Loucy (cell line): ENCODE results near the gene HIVEP2.

ENCODE experiments used
- H2AFZ ChIP-seq: fragments of 200-600 bp; sonication (generic); 2 replicates; pipeline ENCODE4 v1.6.0; 2016; ENCODE audit warnings: antibody characterized with exemption, mild to moderate bottlenecking, low read length, moderate library complexity
- H3F3A ChIP-seq: fragments of 200-600 bp; 2 replicates; pipeline ENCODE4 v1.6.0; 2016; ENCODE audit warnings: antibody characterized with exemption, low read depth, mild to moderate bottlenecking
- H3K27me3 ChIP-seq: fragments of 200-600 bp; sonication (generic); 2 replicates; pipeline ENCODE4 v1.6.1; 2014; ENCODE audit warnings: low read length, mild to moderate bottlenecking; ENCODE audit not compliant: insufficient read depth, poor library complexity, severe bottlenecking
- H3K36me3 ChIP-seq: fragments of 200-600 bp; sonication (generic); 2 replicates; pipeline ENCODE4 v1.6.1; 2016; ENCODE audit warnings: low read length; ENCODE audit not compliant: insufficient read depth
- H3K4me1 ChIP-seq: fragments of 200-600 bp; sonication (generic); 2 replicates; pipeline ENCODE4 v1.5.1; 2014; ENCODE audit warnings: low read length, mild to moderate bottlenecking; ENCODE audit not compliant: insufficient read depth, poor library complexity, severe bottlenecking
- H3K4me2 ChIP-seq: fragments of 200-600 bp; sonication (generic); 2 replicates; pipeline ENCODE4 v1.6.0; 2014; ENCODE audit warnings: antibody characterized with exemption, low read length, low read depth, mild to moderate bottlenecking; ENCODE audit not compliant: poor library complexity, severe bottlenecking
- H3K4me3 ChIP-seq: fragments of 200-600 bp; sonication (generic); 2 replicates; pipeline ENCODE4 v1.5.1; 2014; ENCODE audit warnings: low read length, mild to moderate bottlenecking, mixed read lengths; ENCODE audit not compliant: poor library complexity, severe bottlenecking
- H3K79me2 ChIP-seq: fragments of 200-600 bp; sonication (generic); 2 replicates; pipeline ENCODE4 v1.6.1; 2014; ENCODE audit warnings: low read length; ENCODE audit not compliant: insufficient read depth
- H3K9ac ChIP-seq: fragments of 200-600 bp; sonication (generic); 2 replicates; pipeline ENCODE4 v1.6.0; 2014; ENCODE audit warnings: mild to moderate bottlenecking, low read depth, low read length, moderate library complexity; ENCODE audit not compliant: poor library complexity, severe bottlenecking
- H3K9me2 ChIP-seq: fragments of 200-600 bp; sonication (generic); replicated peaks from 2 replicates; pipeline ENCODE4 v1.6.1; 2016; ENCODE audit warnings: low read depth, low read length, mixed read lengths
- H3K9me3 ChIP-seq: fragments of 200-600 bp; sonication (generic); 2 replicates; pipeline ENCODE4 v1.6.1; 2014; ENCODE audit warnings: mild to moderate bottlenecking, antibody characterized with exemption, low read length, low read depth; ENCODE audit not compliant: insufficient read depth
- H4K20me1 ChIP-seq: fragments of 200-600 bp; sonication (generic); 2 replicates; pipeline ENCODE4 v1.6.0; 2014; ENCODE audit warnings: antibody characterized with exemption, low read length, mild to moderate bottlenecking; ENCODE audit not compliant: insufficient read depth, poor library complexity, severe bottlenecking
- CTCF ChIP-seq: fragments of 200-600 bp; sonication (generic); conservative IDR thresholded peaks from 2 replicates; pipeline ENCODE4 v1.5.1; 2014; ENCODE audit warnings: mild to moderate bottlenecking, antibody characterized with exemption, low read length
- EZH2phosphoT487 ChIP-seq: fragments of 200-600 bp; IDR thresholded peaks from 2 replicates; pipeline ENCODE4 v1.6.1; 2018; ENCODE audit warnings: antibody characterized with exemption, mild to moderate bottlenecking, moderate library complexity, borderline replicate concordance

HIVEP2 gene

GRCh38 chr6:142726616-142727015, 218.4 kb downstream of the HIVEP2 start:
- Histone ChIP-seq H3K4me1 (peaks cover 28% of the 10 kb centered on the region), H3F3A (0 out of 2 replicates have a peak, but pooled peaks cover 6% of the 10 kb centered on the region), H3K4me3 (no peak overlapping the region), H3K36me3 (no peaks in the 10 kb centered on the region), H3K9ac (no peak overlapping the region), H3K4me2 (no peak overlapping the region), H3K9me2 (no peaks in the 10 kb centered on the region), H4K20me1 (no peaks in the 10 kb centered on the region), H3K27me3 (no peaks in the 10 kb centered on the region), H3K79me2 (no peaks in the 10 kb centered on the region), H2AFZ (no peak overlapping the region), H3K9me3 (no peaks in the 10 kb centered on the region)
- no peak for TF ChIP-seq EZH2phosphoT487
- no peak for TF ChIP-seq CTCF

- no peaks in the 10 kb centered on the region for H3K36me3 ChIP-seq
- H3K9me3 ChIP-seq, result no peaks in the 10 kb centered on the region
- no peak overlapping the region for H3K4me2 ChIP-seq
- no peaks in the 10 kb centered on the region for H3K9me2 ChIP-seq
- no peak overlapping the region for H3K9ac ChIP-seq
- 0 out of 2 replicates have a peak, but pooled peaks cover 6% of the 10 kb centered on the region for H3F3A ChIP-seq
- H4K20me1 ChIP-seq, result no peaks in the 10 kb centered on the region
- no peaks in the 10 kb centered on the region for H3K27me3 ChIP-seq
- no peaks in the 10 kb centered on the region for H3K79me2 ChIP-seq
- H3K4me1 ChIP-seq, result peaks cover 26% of the 10 kb centered on the region
- peak overlapping the region; percentile 16; the same call in 1 of the 2 replicates for H2AFZ ChIP-seq
- TF ChIP-seq EZH2phosphoT487 (no peak), CTCF (no peak)
- no peak overlapping the region for H3K4me3 ChIP-seq
These were observed 219.8 kb downstream of the HIVEP2 start for GRCh38 chr6:142725024-142725770.

GRCh38 chr6:142722841-142723240, 222.1 kb downstream of the HIVEP2 start:
- no peaks in the 10 kb centered on the region for H3K27me3 ChIP-seq
- no peak for TF ChIP-seq CTCF
- no peak for TF ChIP-seq EZH2phosphoT487
- H3K79me2 ChIP-seq, result no peaks in the 10 kb centered on the region
- peaks cover 5% of the 10 kb centered on the region for H3K4me1 ChIP-seq
- no peak overlapping the region for H3K4me2 ChIP-seq
- H3F3A ChIP-seq, result no peaks in the 10 kb centered on the region
- no peaks in the 10 kb centered on the region for H3K9me2 ChIP-seq
- H3K4me3 ChIP-seq, result no peak overlapping the region
- H4K20me1 ChIP-seq, result no peaks in the 10 kb centered on the region
- no peak overlapping the region for H3K9ac ChIP-seq
- no peaks in the 10 kb centered on the region for H3K36me3 ChIP-seq
- H2AFZ ChIP-seq, result no peak overlapping the region
- no peaks in the 10 kb centered on the region; the same call in 1 of the 2 replicates for H3K9me3 ChIP-seq
